Glutamatergic neuron (in vitro differentiated cells): ENCODE data around the gene THOC3. TPM values are rescaled to one million over a fixed set of nuclear protein-coding genes. Genes with fewer than 3 reads are reported as not detected.
"Not testable (repeated sequence)": the region's sequence is repeated elsewhere in the genome, so short reads cannot be mapped to it uniquely, and the experiment has no call there.

Source experiments
- DNase-seq: peaks from one replicate; pipeline ENCODE4 v3.0.0; 2022
- H3K27ac Mint-ChIP-seq: one replicate; pipeline ENCODE4 v1.8.0; 2020; ENCODE audit warnings: mild to moderate bottlenecking, mixed read lengths, inconsistent platforms; ENCODE audit not compliant: unreplicated experiment
- H3K27me3 Mint-ChIP-seq: one replicate; pipeline ENCODE4 v1.8.0; 2020; ENCODE audit warnings: mild to moderate bottlenecking, moderate library complexity, mixed read lengths, inconsistent platforms; ENCODE audit not compliant: unreplicated experiment
- H3K36me3 Mint-ChIP-seq: one replicate; pipeline ENCODE4 v1.8.0; 2020; ENCODE audit warnings: mild to moderate bottlenecking, mixed read lengths, inconsistent platforms; ENCODE audit not compliant: unreplicated experiment
- H3K4me1 Mint-ChIP-seq: one replicate; pipeline ENCODE4 v1.8.0; 2020; ENCODE audit warnings: mild to moderate bottlenecking, low read depth, mixed read lengths, inconsistent platforms; ENCODE audit not compliant: unreplicated experiment
- H3K4me3 Mint-ChIP-seq: one replicate; pipeline ENCODE4 v1.8.0; 2020; ENCODE audit warnings: mild to moderate bottlenecking, mixed read lengths, inconsistent platforms; ENCODE audit not compliant: unreplicated experiment
- H3K9me3 Mint-ChIP-seq: one replicate; pipeline ENCODE4 v1.8.0; 2020; ENCODE audit warnings: mild to moderate bottlenecking, moderate library complexity, mixed read lengths, inconsistent platforms; ENCODE audit not compliant: unreplicated experiment
- total RNA-seq: library from RNA; stranded (reverse); fragmentation: NEBNext Ultra II Directional; extraction: Animal tissue kit (Norgen Biotek cat#: 25700); gene quantifications from one replicate; pipeline ENCODE4 v1.2.1, GENCODE V29; 2021; ENCODE audit not compliant: unreplicated experiment

THOC3 gene
- total RNA-seq, 1 donor from 2014 or later, result 59.1 TPM

DNA sequence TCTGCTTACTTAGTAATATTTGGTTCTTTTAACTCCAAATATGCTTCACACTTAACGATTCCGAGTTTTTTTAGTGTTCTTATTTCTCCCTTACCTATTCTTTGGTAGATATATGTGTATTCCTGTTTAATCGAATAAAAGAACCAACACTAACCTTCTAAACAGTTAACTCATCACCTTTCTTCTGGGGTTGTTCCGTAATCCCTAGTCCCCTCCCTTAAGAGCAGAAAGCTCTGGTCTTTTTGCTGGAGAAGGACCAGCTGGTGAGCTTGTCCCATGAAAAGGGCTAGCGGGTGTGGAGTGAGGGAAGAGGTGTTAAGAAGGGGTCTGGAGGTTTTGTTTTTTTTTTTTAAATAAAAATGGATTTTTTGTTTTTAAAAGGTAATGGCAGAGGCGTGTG is 266 bp upstream of the THOC3 start:
- H3K27me3 Mint-ChIP-seq, result not testable (repeated sequence)

GRCh38 chr5:175962329-175962728 is 5.8 kb downstream of the THOC3 start:
- not testable (repeated sequence) for H3K4me3 Mint-ChIP-seq, H3K27ac Mint-ChIP-seq, H3K4me1 Mint-ChIP-seq, H3K27me3 Mint-ChIP-seq, H3K9me3 Mint-ChIP-seq, H3K36me3 Mint-ChIP-seq, DNase-seq

More for the DNA sequence above, 266 bp upstream of the THOC3 start:
- not testable (repeated sequence) for H3K4me3 Mint-ChIP-seq, H3K4me1 Mint-ChIP-seq, DNase-seq, H3K9me3 Mint-ChIP-seq, H3K27ac Mint-ChIP-seq, H3K36me3 Mint-ChIP-seq

- not testable (repeated sequence) for H3K27ac Mint-ChIP-seq, H3K9me3 Mint-ChIP-seq, H3K4me3 Mint-ChIP-seq, H3K36me3 Mint-ChIP-seq, H3K4me1 Mint-ChIP-seq, DNase-seq, H3K27me3 Mint-ChIP-seq
Observed at GRCh38 chr5:175960228-175960627, 7.9 kb downstream of the THOC3 start.

DNA sequence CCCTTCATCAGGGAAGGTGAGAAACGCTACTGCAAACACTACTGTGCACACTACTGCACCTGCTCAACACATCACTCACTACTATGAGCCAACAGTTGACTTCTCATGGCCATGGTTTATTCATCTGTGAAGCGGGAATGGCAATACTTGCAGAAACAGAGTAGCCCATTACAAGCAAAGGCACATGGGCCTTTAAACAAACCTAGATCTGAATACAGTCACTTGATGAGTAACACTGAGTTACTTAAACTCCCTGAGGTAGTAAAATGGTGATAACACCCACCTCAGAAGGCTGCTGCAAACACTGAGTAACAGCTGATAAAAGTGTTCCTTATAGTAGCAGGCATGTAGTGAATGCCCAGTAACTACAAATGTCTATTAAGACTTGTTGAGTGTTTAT is 9.6 kb downstream of the THOC3 start:
- not testable (repeated sequence) for H3K36me3 Mint-ChIP-seq, H3K27me3 Mint-ChIP-seq

GRCh38 chr5:175954107-175954506 is 14.0 kb downstream of the THOC3 start:
- H3K9me3 Mint-ChIP-seq, DNase-seq, H3K27me3 Mint-ChIP-seq, H3K27ac Mint-ChIP-seq, H3K36me3 Mint-ChIP-seq, H3K4me3 Mint-ChIP-seq, H3K4me1 Mint-ChIP-seq: not testable (repeated sequence)

More for the DNA sequence above, 9.6 kb downstream of the THOC3 start:
- not testable (repeated sequence) for H3K9me3 Mint-ChIP-seq, H3K4me1 Mint-ChIP-seq, H3K27ac Mint-ChIP-seq, DNase-seq, H3K4me3 Mint-ChIP-seq

GRCh38 chr5:175952810-175953209 is 15.3 kb downstream of the THOC3 start:
- not testable (repeated sequence) for H3K9me3 Mint-ChIP-seq, DNase-seq, H3K4me3 Mint-ChIP-seq, H3K36me3 Mint-ChIP-seq, H3K4me1 Mint-ChIP-seq, H3K27me3 Mint-ChIP-seq, H3K27ac Mint-ChIP-seq

- not testable (repeated sequence) for H3K4me1 Mint-ChIP-seq, DNase-seq, H3K36me3 Mint-ChIP-seq, H3K9me3 Mint-ChIP-seq, H3K4me3 Mint-ChIP-seq, H3K27ac Mint-ChIP-seq, H3K27me3 Mint-ChIP-seq
Observed at GRCh38 chr5:175951339-175951969, 16.7 kb downstream of the THOC3 start.

- not testable (repeated sequence) for DNase-seq, H3K36me3 Mint-ChIP-seq, H3K27me3 Mint-ChIP-seq, H3K4me1 Mint-ChIP-seq, H3K27ac Mint-ChIP-seq, H3K9me3 Mint-ChIP-seq, H3K4me3 Mint-ChIP-seq
Observed at GRCh38 chr5:175948329-175949108, 19.6 kb downstream of the THOC3 start.

DNA sequence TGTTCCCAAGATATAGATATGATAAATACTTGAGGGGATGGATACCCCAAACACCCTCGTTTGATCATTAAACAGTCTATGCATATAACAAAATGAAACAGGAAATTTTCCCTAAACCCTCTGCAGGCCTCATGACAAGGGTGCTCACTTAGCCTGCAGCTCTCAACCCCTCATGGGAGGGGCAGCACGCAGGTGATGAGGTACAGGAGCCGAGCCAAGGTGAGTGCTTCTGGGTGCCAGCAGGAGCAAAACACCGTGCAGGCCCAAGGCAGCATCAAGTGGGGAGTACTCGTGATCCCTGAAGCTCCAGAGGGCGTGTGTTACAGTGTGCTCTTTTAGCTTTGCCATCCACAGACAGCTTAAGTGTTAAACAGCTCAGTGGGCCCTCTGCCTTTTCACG is 24.9 kb downstream of the THOC3 start:
- not testable (repeated sequence) for H3K27ac Mint-ChIP-seq, H3K27me3 Mint-ChIP-seq, H3K9me3 Mint-ChIP-seq, DNase-seq, H3K4me3 Mint-ChIP-seq, H3K36me3 Mint-ChIP-seq, H3K4me1 Mint-ChIP-seq

DNA sequence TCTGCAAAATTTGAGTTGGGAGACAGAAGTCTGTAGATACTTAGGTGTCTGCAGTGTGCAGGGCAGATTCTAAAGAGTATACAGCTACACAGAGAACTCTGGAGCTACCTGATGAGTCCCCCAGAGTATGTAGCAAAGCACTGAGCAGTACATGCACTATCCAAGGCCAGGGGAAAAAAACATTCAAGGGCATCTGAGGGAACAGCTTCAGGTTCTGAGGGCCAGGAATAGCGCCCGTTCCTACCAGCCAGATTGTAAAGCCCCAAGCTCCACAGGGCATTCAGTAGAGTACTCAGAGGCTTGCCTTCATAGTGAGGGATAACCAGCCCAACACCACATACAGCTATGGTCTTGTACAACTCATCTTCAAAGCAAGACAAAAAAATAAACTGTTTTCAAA is 27.5 kb downstream of the THOC3 start:
- not testable (repeated sequence) for H3K9me3 Mint-ChIP-seq, H3K27me3 Mint-ChIP-seq, H3K4me3 Mint-ChIP-seq, DNase-seq, H3K27ac Mint-ChIP-seq, H3K4me1 Mint-ChIP-seq, H3K36me3 Mint-ChIP-seq

GRCh38 chr5:175938489-175938888 is 29.6 kb downstream of the THOC3 start:
- DNase-seq, H3K36me3 Mint-ChIP-seq, H3K27ac Mint-ChIP-seq, H3K4me1 Mint-ChIP-seq, H3K4me3 Mint-ChIP-seq, H3K27me3 Mint-ChIP-seq, H3K9me3 Mint-ChIP-seq: not testable (repeated sequence)

DNA sequence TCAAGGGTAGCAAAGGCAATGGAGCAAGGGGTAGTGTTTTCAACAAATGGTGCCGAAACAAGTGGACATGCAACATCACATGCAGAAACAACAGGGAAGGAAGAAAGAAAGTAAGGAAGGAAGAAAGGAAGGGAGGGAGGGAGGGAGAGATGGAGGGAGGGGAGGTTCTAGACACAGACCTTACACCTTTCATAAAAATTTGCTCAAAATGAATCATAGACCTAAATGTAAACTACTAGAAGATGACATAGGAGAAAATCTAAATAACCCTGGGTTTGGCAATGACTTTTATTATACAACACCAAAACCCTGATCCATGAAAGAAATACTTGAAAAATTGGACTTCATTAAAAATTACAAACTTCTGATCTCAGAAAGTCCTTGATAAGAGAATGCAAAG is 39.4 kb downstream of the THOC3 start:
- not testable (repeated sequence) for H3K4me1 Mint-ChIP-seq, H3K4me3 Mint-ChIP-seq, H3K36me3 Mint-ChIP-seq, DNase-seq, H3K27ac Mint-ChIP-seq, H3K9me3 Mint-ChIP-seq, H3K27me3 Mint-ChIP-seq
